Activated CD8-positive, alpha-beta T cell treated with anti-CD3 and anti-CD28 coated beads for 36 hours (primary cell): ENCODE measurements around the gene UBL4A. TPM values are rescaled to one million over a fixed set of nuclear protein-coding genes. Genes with fewer than 3 reads are reported as not detected.

ENCODE experiments used
- ATAC-seq: fragments of 200-7000 bp; cut with Tn5 transposase; one replicate; pipeline ENCODE4 v1.10.0; 2021; ENCODE audit warnings: mild to moderate bottlenecking, moderate library complexity
- CTCF ChIA-PET: fragments of 350-600 bp; sonication (Branson Sonifier 250); formaldehyde crosslinking; loops from one replicate; lab custom pipeline; 2021; ENCODE audit warnings: antibody characterized with exemption; lab: Charles Lee
- POLR2A ChIA-PET: fragments of 350-600 bp; sonication (Branson Sonifier 250); formaldehyde crosslinking; loops from one replicate; lab custom pipeline; 2021; ENCODE audit warnings: antibody characterized with exemption; lab: Charles Lee
- DNase-seq: peaks from one replicate; pipeline ENCODE4 v3.0.0-alpha.2; 2020
- H3K27ac Mint-ChIP-seq: one replicate; pipeline ENCODE4 v1.8.0; 2021; ENCODE audit warnings: mild to moderate bottlenecking, mixed read lengths
- H3K27me3 Mint-ChIP-seq: one replicate; pipeline ENCODE4 v1.8.0; 2021; ENCODE audit warnings: mixed read lengths
- H3K36me3 Mint-ChIP-seq: one replicate; pipeline ENCODE4 v1.8.0; 2021; ENCODE audit warnings: low read depth, mixed read lengths
- H3K4me1 Mint-ChIP-seq: one replicate; pipeline ENCODE4 v1.8.0; 2021; ENCODE audit warnings: low read depth, mixed read lengths
- H3K4me3 Mint-ChIP-seq: one replicate; pipeline ENCODE4 v1.8.0; 2021; ENCODE audit warnings: mild to moderate bottlenecking, moderate library complexity, mixed read lengths
- H3K9me3 Mint-ChIP-seq: one replicate; pipeline ENCODE4 v1.8.0; 2021; ENCODE audit warnings: mixed read lengths
- CTCF ChIP-seq: fragments of 200-600 bp; IDR thresholded peaks from one replicate; pipeline ENCODE4 v1.8.0; 2022; ENCODE audit warnings: antibody characterized with exemption, mild to moderate bottlenecking
- intact Hi-C: fragments of 100-400 bp; cut with micrococcal nuclease; formaldehyde crosslinking; loops from one replicate; pipeline ENCODE4 v1.10.0; 2022
- total RNA-seq, 2 experiments: library from RNA; stranded (reverse); gene quantifications; one replicate each; pipeline ENCODE4 v1.2.3, GENCODE V29; 2021

Gene UBL4A
- total RNA-seq, 2 experiments from 2014 or later, result 46.5 to 47.6 TPM

- Mint-ChIP-seq H3K9me3 (no peaks in the 10 kb centered on the region), H3K27ac (no peak overlapping the region), H3K27me3 (no peaks in the 10 kb centered on the region), H3K4me1 (peaks cover 7% of the 10 kb centered on the region), H3K36me3 (peaks cover 6% of the 10 kb centered on the region), H3K4me3 (no peak overlapping the region)
- DNase-seq, result no peak
- ChIA-PET CTCF (no interaction called here), POLR2A (no interaction called here)
- intact Hi-C loops, result no loop called here
- no peak for TF ChIP-seq CTCF
- ATAC-seq, result no peak
These were observed 36.1 kb downstream of the UBL4A start for GRCh38 chrX:154450312-154450711.

- H3K27ac Mint-ChIP-seq, result no peak overlapping the region
- peaks cover 6% of the 10 kb centered on the region for H3K36me3 Mint-ChIP-seq
- POLR2A ChIA-PET, result no interaction called here
- H3K9me3 Mint-ChIP-seq, result no peaks in the 10 kb centered on the region
- ATAC-seq (no peak), DNase-seq (no peak)
- CTCF ChIA-PET, result interaction anchor here (1.0 kb wide), 1 partner anchor 13 kb away, joined by 3 read pairs; no protein-coding TSS in a partner anchor
- H3K4me1 Mint-ChIP-seq, result peaks cover 7% of the 10 kb centered on the region
- H3K27me3 Mint-ChIP-seq, result no peaks in the 10 kb centered on the region
- intact Hi-C loops, result no loop called here
- TF ChIP-seq CTCF, result no peak
- H3K4me3 Mint-ChIP-seq, result no peak overlapping the region
These were observed 36.8 kb downstream of the UBL4A start for GRCh38 chrX:154449618-154450017.

- no peaks in the 10 kb centered on the region for H3K9me3 Mint-ChIP-seq
- peaks cover 6% of the 10 kb centered on the region for H3K36me3 Mint-ChIP-seq
- ChIA-PET POLR2A (no interaction called here), CTCF (no interaction called here)
- DNase-seq (no peak), ATAC-seq (no peak)
- no peaks in the 10 kb centered on the region for H3K27me3 Mint-ChIP-seq
- no peak overlapping the region for H3K27ac Mint-ChIP-seq
- no peak for TF ChIP-seq CTCF
- intact Hi-C loops, result no loop called here
- no peak overlapping the region for H3K4me3 Mint-ChIP-seq
- peaks cover 9% of the 10 kb centered on the region for H3K4me1 Mint-ChIP-seq
These were observed 37.9 kb downstream of the UBL4A start for GRCh38 chrX:154448484-154448883.

- Mint-ChIP-seq H3K4me1 (peaks cover 20% of the 10 kb centered on the region), H3K27me3 (no peaks in the 10 kb centered on the region), H3K36me3 (peaks cover 6% of the 10 kb centered on the region), H3K9me3 (no peaks in the 10 kb centered on the region), H3K27ac (no peak overlapping the region), H3K4me3 (no peak overlapping the region)
- intact Hi-C loops, result no loop called here
- TF ChIP-seq CTCF, result no peak
- ChIA-PET CTCF (no interaction called here), POLR2A (interaction anchor here (1.8 to 1.9 kb wide), 2 partner anchors 45 to 47 kb away, joined by 4 to 6 read pairs; no protein-coding TSS in a partner anchor)
- ATAC-seq, result no peak
- no peak for DNase-seq
These were observed 40.0 kb downstream of the UBL4A start for GRCh38 chrX:154446430-154446829.

- ATAC-seq (no peak), DNase-seq (no peak)
- Mint-ChIP-seq H3K4me3 (no peak overlapping the region), H3K4me1 (peaks cover 23% of the 10 kb centered on the region), H3K36me3 (peaks cover 6% of the 10 kb centered on the region), H3K27me3 (no peaks in the 10 kb centered on the region), H3K9me3 (no peaks in the 10 kb centered on the region), H3K27ac (no peak overlapping the region)
- ChIA-PET CTCF (no interaction called here), POLR2A (interaction anchor here (1.1 to 1.9 kb wide), 4 partner anchors 32 to 67 kb away, joined by 4 to 6 read pairs (median 4); partner anchors contain the start of gene EMD)
- intact Hi-C loops, result no loop called here
- TF ChIP-seq CTCF, result no peak
These were observed 40.6 kb downstream of the UBL4A start for GRCh38 chrX:154445776-154446175.
